ENCODE measurements around the gene KAZN. TPM values are rescaled to one million over a fixed set of nuclear protein-coding genes. Genes with fewer than 3 reads are reported as not detected.

KAZN gene
- total and polyA plus RNA-seq, 2 of the 8 experiments (the other 6 are each of a cell fraction or from before 2014, with no cell fraction given), result 3.7 to 11.8 TPM

DNA sequence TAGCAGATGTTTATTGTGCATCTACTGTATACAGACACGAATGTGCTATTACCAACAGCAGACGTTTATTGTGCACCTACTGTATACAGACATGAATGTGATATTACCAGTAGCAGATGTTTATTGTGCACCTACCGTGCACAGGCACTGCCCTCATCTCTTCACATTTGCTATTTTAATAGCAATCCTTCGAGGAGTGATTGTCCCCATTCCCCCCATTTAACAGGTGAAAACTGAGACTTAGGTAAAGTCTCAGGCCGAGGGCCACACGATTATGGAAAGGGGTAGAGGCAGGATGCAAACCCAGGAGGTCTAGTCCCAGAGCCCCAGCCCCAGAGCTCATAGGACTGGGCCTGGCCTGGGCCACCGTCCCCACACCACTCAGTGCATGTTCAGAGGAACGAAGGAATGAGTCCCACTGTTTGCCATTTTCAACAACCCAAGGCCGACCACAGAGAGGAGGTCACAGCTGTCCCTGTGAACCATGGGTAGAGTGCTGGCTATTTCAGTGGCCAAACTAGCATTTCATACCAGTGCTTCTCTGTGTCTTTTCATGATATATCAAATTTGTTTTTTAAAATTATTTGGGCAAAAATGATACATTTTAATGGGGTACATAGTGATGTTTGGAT is 440.6 kb downstream of the KAZN start (continued):
- TF ChIP-seq HDAC2 (IDR thresholded peaks at IDR 0.05; ENCODE audit: borderline replicate concordance in 1 of 2, low read depth in 2 of 2, low read length in 2 of 2) (no peak), BCL11A (IDR thresholded peaks at IDR 0.05; ENCODE audit: low read depth in 2 of 2, low read length in 2 of 2) (no peak), RBBP5 (IDR thresholded peaks at IDR 0.05; ENCODE audit: borderline replicate concordance, low read depth, low read length) (no peak), KDM4A (IDR thresholded peaks at IDR 0.05; ENCODE audit: low read depth, low read length, severe bottlenecking) (no peak)
